Measurements from ENCODE around the gene SNED1. TPM values are rescaled to one million over a fixed set of nuclear protein-coding genes. Genes with fewer than 3 reads are reported as not detected.

Gene SNED1
- total and polyA plus RNA-seq, 9 of the 15 experiments (the other 6 are each of a cell fraction or from before 2014, with no cell fraction given) = 0.03 to 0.07 (median 0.05) TPM; not detected in 5

DNA sequence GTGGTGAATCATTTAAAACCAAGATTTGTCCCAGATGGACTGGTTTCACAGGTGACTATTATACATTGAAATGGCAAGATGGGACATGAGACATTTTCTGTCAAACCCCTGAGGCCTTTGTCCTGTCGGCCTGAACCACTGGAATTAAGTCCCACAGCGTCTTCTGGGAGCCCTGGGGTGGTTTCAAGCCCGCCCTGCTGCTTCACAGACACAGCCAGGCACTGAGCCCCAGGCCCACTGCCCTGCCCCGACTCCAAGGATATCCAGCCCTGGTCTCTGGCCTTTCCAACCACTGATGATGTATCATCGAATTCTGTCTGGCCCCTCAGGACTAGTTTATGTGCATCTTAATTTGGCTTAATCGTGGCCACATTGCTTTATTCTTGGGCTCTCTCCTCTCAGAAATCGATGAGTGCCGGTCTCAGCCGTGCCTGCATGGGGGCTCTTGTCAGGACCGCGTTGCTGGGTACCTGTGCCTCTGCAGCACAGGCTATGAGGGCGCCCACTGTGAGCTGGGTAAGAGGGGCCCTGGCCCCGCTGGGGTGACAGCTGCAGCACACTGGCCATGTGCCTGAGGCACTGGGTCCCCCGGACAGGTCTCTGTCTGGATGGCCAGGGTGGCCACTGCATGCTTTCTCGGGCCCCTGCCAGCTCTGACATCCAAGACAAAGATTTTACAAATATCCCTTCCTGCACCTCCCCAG, 64.1 kb downstream of the SNED1 start:
- H3K9me1 ChIP-seq (ENCODE audit: control insufficient read depth, insufficient read depth, low read length) = no peaks in the 10 kb centered on the region
- no peaks in the 10 kb centered on the region for H3K36me3 ChIP-seq (ENCODE audit: control insufficient read depth, insufficient read depth, low read length)
- H2AFZ ChIP-seq (ENCODE audit: low read depth, low read length) = no peak overlapping the region
- peaks cover 0 to 22% of the 10 kb centered on the region in 2 experiments; a peak in 2 of 5 replicates for H3K4me1 ChIP-seq (replicated peaks in 1 of 2; ENCODE audit: control insufficient read depth in 2 of 2, insufficient read depth in 2 of 2, low read length in 2 of 2)
- H4K20me1 ChIP-seq (replicated peaks; ENCODE audit: control insufficient read depth, insufficient read depth, low read length) = no peaks in the 10 kb centered on the region
- peaks cover 4 to 42% of the 10 kb centered on the region in 2 experiments; a peak in 3 of 5 replicates for H3K27me3 ChIP-seq (ENCODE audit: control insufficient read depth in 2 of 2, insufficient read depth in 2 of 2, low read length in 2 of 2)
- H3K79me2 ChIP-seq (ENCODE audit: control insufficient read depth, insufficient read depth, low read length) = no peaks in the 10 kb centered on the region
- H3K9me3 ChIP-seq (replicated peaks; ENCODE audit: control insufficient read depth, insufficient read depth, low read depth, low read length) = no peaks in the 10 kb centered on the region
- no peak overlapping the region for H3K9ac ChIP-seq (ENCODE audit: insufficient read depth in 1 of 2, low read depth in 2 of 2, low read length in 2 of 2)
- no peak overlapping the region for H3K4me2 ChIP-seq (ENCODE audit: insufficient read depth, low read length)
- WGBS (ENCODE audit: insufficient coverage, low coverage, missing lambda C conversion rate) = 3% methylated on average over 9 of the region's 15 CpGs
- ATAC-seq (no peak), FAIRE-seq (no peak), DNase-seq (ENCODE audit: extremely low read depth in 1 of 4, low spot score in 3 of 4) (no peak)
- POLR2A ChIA-PET = interaction anchor here (0.7 kb wide), 1 partner anchor 11 kb away, joined by 3 read pairs; no protein-coding TSS in a partner anchor
- intact Hi-C loops (cut with micrococcal nuclease) = no loop called here
- in situ Hi-C loops (cut with MboI) = no loop called here
- CTCF ChIA-PET (ENCODE audit: low intra/inter-chr PET ratio) = no interaction called here
- H3K4me3 ChIP-seq = no peak overlapping the region
- BruUV-seq (replicated peaks) = no TSS peak
- H3K27ac ChIP-seq (ENCODE audit: extremely low read depth, low read depth, low read length) = no peak overlapping the region
- TF ChIP-seq, protein P1, sequence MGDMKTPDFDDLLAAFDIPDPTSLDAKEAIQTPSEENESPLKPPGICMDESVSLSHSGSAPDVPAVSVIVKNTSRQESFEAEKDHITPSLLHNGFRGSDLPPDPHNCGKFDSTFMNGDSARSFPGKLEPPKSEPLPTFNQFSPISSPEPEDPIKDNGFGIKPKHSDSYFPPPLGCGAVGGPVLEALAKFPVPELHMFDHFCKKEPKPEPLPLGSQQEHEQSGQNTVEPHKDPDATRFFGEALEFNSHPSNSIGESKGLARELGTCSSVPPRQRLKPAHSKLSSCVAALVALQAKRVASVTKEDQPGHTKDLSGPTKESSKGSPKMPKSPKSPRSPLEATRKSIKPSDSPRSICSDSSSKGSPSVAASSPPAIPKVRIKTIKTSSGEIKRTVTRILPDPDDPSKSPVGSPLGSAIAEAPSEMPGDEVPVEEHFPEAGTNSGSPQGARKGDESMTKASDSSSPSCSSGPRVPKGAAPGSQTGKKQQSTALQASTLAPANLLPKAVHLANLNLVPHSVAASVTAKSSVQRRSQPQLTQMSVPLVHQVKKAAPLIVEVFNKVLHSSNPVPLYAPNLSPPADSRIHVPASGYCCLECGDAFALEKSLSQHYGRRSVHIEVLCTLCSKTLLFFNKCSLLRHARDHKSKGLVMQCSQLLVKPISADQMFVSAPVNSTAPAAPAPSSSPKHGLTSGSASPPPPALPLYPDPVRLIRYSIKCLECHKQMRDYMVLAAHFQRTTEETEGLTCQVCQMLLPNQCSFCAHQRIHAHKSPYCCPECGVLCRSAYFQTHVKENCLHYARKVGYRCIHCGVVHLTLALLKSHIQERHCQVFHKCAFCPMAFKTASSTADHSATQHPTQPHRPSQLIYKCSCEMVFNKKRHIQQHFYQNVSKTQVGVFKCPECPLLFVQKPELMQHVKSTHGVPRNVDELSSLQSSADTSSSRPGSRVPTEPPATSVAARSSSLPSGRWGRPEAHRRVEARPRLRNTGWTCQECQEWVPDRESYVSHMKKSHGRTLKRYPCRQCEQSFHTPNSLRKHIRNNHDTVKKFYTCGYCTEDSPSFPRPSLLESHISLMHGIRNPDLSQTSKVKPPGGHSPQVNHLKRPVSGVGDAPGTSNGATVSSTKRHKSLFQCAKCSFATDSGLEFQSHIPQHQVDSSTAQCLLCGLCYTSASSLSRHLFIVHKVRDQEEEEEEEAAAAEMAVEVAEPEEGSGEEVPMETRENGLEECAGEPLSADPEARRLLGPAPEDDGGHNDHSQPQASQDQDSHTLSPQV (IDR thresholded peaks at IDR 0.05) = no peak
- TF ChIP-seq RBM25 (IDR thresholded peaks at IDR 0.05; ENCODE audit: low read depth, low read length, severe bottlenecking) (no peak), ZNF3 (CRISPR knock-in tag; IDR thresholded peaks at IDR 0.05) (no peak), ZNF316 (IDR thresholded peaks at IDR 0.05) (no peak), CEBPB (tag; IDR thresholded peaks at IDR 0.05) (no peak), FOXP1 (CRISPR knock-in tag; IDR thresholded peaks at IDR 0.05) (no peak), NCOA2 (IDR thresholded peaks at IDR 0.05; ENCODE audit: partially characterized antibody in 2 of 2) (no peak)
- TF ChIP-seq, protein P2, sequence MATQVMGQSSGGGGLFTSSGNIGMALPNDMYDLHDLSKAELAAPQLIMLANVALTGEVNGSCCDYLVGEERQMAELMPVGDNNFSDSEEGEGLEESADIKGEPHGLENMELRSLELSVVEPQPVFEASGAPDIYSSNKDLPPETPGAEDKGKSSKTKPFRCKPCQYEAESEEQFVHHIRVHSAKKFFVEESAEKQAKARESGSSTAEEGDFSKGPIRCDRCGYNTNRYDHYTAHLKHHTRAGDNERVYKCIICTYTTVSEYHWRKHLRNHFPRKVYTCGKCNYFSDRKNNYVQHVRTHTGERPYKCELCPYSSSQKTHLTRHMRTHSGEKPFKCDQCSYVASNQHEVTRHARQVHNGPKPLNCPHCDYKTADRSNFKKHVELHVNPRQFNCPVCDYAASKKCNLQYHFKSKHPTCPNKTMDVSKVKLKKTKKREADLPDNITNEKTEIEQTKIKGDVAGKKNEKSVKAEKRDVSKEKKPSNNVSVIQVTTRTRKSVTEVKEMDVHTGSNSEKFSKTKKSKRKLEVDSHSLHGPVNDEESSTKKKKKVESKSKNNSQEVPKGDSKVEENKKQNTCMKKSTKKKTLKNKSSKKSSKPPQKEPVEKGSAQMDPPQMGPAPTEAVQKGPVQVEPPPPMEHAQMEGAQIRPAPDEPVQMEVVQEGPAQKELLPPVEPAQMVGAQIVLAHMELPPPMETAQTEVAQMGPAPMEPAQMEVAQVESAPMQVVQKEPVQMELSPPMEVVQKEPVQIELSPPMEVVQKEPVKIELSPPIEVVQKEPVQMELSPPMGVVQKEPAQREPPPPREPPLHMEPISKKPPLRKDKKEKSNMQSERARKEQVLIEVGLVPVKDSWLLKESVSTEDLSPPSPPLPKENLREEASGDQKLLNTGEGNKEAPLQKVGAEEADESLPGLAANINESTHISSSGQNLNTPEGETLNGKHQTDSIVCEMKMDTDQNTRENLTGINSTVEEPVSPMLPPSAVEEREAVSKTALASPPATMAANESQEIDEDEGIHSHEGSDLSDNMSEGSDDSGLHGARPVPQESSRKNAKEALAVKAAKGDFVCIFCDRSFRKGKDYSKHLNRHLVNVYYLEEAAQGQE (IDR thresholded peaks at IDR 0.05; ENCODE audit: borderline replicate concordance) = no peak
- TF ChIP-seq, protein P2 (CRISPR knock-in tag; IDR thresholded peaks at IDR 0.05; ENCODE audit: low read depth) = no peak
